HG03558 (cell line): Measurements from ENCODE around the gene SCD5.

Experiments
- ATAC-seq: cut with Tn5 transposase; IDR thresholded peaks from one replicate; pipeline ENCODE4 v1.9.1; 2021; ENCODE audit warnings: moderate number of reproducible peaks; ENCODE audit not compliant: unreplicated experiment; ENCODE audit errors: extremely low read depth

Gene SCD5

GRCh38 chr4:82739287-82740190 is 59.1 kb downstream of the SCD5 start:
- ATAC-seq: peak; percentile 89

GRCh38 chr4:82737354-82737753 is 61.2 kb downstream of the SCD5 start:
- ATAC-seq: no peak

GRCh38 chr4:82733636-82734035 is 65.0 kb downstream of the SCD5 start:
- ATAC-seq: no peak

- no peak for ATAC-seq
Measured at GRCh38 chr4:82728301-82728700, 70.3 kb downstream of the SCD5 start.

GRCh38 chr4:82726596-82726995 is 72.0 kb downstream of the SCD5 start:
- no peak for ATAC-seq

GRCh38 chr4:82721819-82722423 is 76.7 kb downstream of the SCD5 start:
- ATAC-seq: no peak

- ATAC-seq: no peak
Measured at GRCh38 chr4:82718162-82718940, 80.2 kb downstream of the SCD5 start.

GRCh38 chr4:82715731-82716617 is 82.6 kb downstream of the SCD5 start:
- ATAC-seq: no peak

GRCh38 chr4:82713856-82714255 is 84.7 kb downstream of the SCD5 start:
- no peak for ATAC-seq

- no peak for ATAC-seq
Measured at GRCh38 chr4:82712561-82712960, 86.0 kb downstream of the SCD5 start.

- ATAC-seq: no peak
Measured at GRCh38 chr4:82711158-82711785, 87.3 kb downstream of the SCD5 start.

GRCh38 chr4:82710197-82710929 is 88.2 kb downstream of the SCD5 start:
- no peak for ATAC-seq

- ATAC-seq: no peak
Measured at GRCh38 chr4:82708982-82709381, 89.6 kb downstream of the SCD5 start.

GRCh38 chr4:82706349-82707000 is 92.1 kb downstream of the SCD5 start:
- no peak for ATAC-seq

GRCh38 chr4:82705928-82706300 is 92.7 kb downstream of the SCD5 start:
- no peak for ATAC-seq

- no peak for ATAC-seq
Measured at GRCh38 chr4:82705169-82705927, 93.2 kb downstream of the SCD5 start.

- ATAC-seq: no peak
Measured at GRCh38 chr4:82704156-82704555, 94.4 kb downstream of the SCD5 start.

GRCh38 chr4:82698412-82698811 is 100.2 kb downstream of the SCD5 start:
- no peak for ATAC-seq
